Measurements from ENCODE around the gene NUP43.
"Not testable (repeated sequence)": the region's sequence is repeated elsewhere in the genome, so short reads cannot be mapped to it uniquely, and the experiment has no call there.

The NUP43 gene

DNA sequence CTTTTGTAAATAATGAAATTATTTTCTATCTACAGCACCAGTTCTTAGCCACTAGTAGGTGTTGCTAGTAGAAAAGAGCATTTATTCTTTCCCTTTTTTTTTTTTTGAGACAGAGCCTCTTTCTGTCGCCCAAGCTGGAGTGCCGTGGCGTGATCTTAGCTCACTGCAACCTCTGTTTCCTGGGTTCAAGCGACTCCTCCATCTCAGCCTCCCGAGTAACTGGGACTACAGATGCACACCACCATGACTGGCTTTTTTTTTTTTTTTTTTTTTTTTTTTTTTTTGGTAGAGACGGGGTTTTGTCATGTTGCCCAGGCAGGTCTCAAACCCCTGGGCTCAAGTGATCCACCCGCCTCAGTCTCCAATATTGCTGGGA is 9.9 kb upstream of the NUP43 start:
- Histone ChIP-seq H3F3A (ENCODE audit: insufficient read depth, low read length) (no peaks in the 10 kb centered on the region; the same call in 1 of the 2 replicates), H3K4me3 (ENCODE audit: low read depth, low read length, poor library complexity, severe bottlenecking) (no peak overlapping the region), H3K27ac (ENCODE audit: low read depth, low read length, poor library complexity, severe bottlenecking) (no peak overlapping the region), H3K27me3 (ENCODE audit: insufficient read depth, low read length) (no peaks in the 10 kb centered on the region), H3K9ac (ENCODE audit: low read length) (no peak overlapping the region), H2AFZ (ENCODE audit: low read length) (no peak overlapping the region), H3K4me2 (ENCODE audit: low read length) (no peak overlapping the region), H3K36me3 (ENCODE audit: insufficient read depth, low read length) (peaks cover 38% of the 10 kb centered on the region), H3K9me3 (ENCODE audit: low read length) (no peaks in the 10 kb centered on the region), H4K20me1 (ENCODE audit: insufficient read depth, low read length) (0 out of 2 replicates have a peak, but pooled peaks cover 5% of the 10 kb centered on the region), H3K79me2 (ENCODE audit: insufficient read depth, low read length) (peaks cover 88% of the 10 kb centered on the region), H3K4me1 (ENCODE audit: insufficient read depth, low read length, severe bottlenecking) (peaks cover 45% of the 10 kb centered on the region), H3K9me2 (ENCODE audit: low read depth, low read length) (no peaks in the 10 kb centered on the region)
- TF ChIP-seq, protein P1, sequence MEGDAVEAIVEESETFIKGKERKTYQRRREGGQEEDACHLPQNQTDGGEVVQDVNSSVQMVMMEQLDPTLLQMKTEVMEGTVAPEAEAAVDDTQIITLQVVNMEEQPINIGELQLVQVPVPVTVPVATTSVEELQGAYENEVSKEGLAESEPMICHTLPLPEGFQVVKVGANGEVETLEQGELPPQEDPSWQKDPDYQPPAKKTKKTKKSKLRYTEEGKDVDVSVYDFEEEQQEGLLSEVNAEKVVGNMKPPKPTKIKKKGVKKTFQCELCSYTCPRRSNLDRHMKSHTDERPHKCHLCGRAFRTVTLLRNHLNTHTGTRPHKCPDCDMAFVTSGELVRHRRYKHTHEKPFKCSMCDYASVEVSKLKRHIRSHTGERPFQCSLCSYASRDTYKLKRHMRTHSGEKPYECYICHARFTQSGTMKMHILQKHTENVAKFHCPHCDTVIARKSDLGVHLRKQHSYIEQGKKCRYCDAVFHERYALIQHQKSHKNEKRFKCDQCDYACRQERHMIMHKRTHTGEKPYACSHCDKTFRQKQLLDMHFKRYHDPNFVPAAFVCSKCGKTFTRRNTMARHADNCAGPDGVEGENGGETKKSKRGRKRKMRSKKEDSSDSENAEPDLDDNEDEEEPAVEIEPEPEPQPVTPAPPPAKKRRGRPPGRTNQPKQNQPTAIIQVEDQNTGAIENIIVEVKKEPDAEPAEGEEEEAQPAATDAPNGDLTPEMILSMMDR (IDR thresholded peaks at IDR 0.05; ENCODE audit: low read length) = no peak
- TF ChIP-seq EZH2 (IDR thresholded peaks at IDR 0.05; ENCODE audit: borderline replicate concordance, low read length) = no peak

DNA sequence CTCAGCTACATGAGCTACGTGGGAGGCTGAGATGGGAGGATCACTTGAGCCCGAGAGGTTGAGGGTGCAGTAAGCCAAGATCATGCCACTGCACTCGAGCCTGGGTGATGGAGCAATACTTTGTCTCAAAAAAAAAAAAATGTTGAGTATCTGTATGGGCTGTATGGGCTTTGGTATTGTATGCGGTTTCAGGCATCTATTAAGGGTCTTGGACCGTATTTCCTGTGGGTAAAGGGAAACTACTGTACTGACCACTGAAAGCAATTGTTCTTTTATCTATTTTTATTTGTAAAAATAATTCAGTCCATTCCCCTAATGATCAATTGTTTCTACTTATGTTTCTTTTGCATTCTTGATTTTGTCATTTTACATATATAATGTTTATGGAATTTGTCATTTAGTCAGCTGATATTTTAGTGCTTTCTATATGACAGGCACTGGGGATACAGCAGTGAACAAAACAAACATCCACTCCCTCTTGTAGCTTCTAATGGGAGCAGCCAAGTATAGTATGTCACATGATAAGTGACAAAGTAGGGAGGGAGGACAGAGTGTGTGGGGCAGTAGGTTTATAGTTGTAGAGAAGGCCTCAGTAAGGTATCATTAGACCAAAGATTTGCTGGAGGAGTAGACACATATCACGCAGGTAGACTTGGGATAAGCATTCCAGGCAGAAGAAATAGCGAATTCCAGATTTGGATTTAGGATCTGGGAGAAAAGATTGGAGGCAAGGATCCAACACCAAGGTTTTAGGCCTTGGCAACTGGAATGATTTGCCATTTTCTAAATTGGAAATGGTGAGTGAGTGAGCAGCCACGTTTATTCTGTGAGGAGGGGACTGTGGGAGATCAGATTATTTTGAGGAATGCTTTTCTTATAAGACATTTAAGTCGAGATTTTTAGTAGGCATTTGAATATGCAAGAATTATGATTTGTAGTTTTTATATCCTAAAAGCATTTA is 9.3 kb upstream of the NUP43 start:
- Histone ChIP-seq H2AFZ (ENCODE audit: low read length) (no peak overlapping the region), H3K4me3 (ENCODE audit: low read depth, low read length, poor library complexity, severe bottlenecking) (no peak overlapping the region), H3F3A (ENCODE audit: insufficient read depth, low read length) (no peaks in the 10 kb centered on the region; the same call in 1 of the 2 replicates), H3K27ac (ENCODE audit: low read depth, low read length, poor library complexity, severe bottlenecking) (peak overlapping the region; percentile 42), H3K9me3 (ENCODE audit: low read length) (no peaks in the 10 kb centered on the region), H3K9ac (ENCODE audit: low read length) (no peak overlapping the region), H3K27me3 (ENCODE audit: insufficient read depth, low read length) (no peaks in the 10 kb centered on the region), H3K4me2 (ENCODE audit: low read length) (no peak overlapping the region; the same call in 1 of the 2 replicates), H3K79me2 (ENCODE audit: insufficient read depth, low read length) (peaks cover 89% of the 10 kb centered on the region), H4K20me1 (ENCODE audit: insufficient read depth, low read length) (0 out of 2 replicates have a peak, but pooled peaks cover 5% of the 10 kb centered on the region), H3K9me2 (ENCODE audit: low read depth, low read length) (no peaks in the 10 kb centered on the region), H3K36me3 (ENCODE audit: insufficient read depth, low read length) (peaks cover 37% of the 10 kb centered on the region), H3K4me1 (ENCODE audit: insufficient read depth, low read length, severe bottlenecking) (peaks cover 47% of the 10 kb centered on the region)
- TF ChIP-seq EZH2 (IDR thresholded peaks at IDR 0.05; ENCODE audit: borderline replicate concordance, low read length) = no peak
- TF ChIP-seq, protein P1 (IDR thresholded peaks at IDR 0.05; ENCODE audit: low read length) = no peak

DNA sequence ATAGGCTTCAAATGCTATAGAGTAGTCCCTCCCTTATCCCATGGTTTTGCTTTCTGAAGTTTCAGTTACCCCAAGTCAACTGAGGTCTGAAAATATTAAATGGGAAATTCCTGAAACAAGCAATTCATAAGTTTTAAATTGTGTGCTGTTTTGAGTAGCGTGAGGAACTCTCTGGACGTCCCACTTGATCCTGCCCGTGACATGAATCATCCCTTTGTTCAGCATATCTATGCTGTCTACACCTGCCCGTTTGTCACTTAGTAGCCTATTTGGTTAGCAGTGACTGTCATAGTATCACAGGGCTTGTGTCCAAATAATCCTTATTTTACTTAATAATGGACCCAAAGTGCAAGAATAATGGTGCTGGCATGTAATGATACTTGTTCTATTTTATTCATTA is 8.2 kb upstream of the NUP43 start:
- TF ChIP-seq, protein P1 (IDR thresholded peaks at IDR 0.05; ENCODE audit: low read length) = no peak
- TF ChIP-seq EZH2 (IDR thresholded peaks at IDR 0.05; ENCODE audit: borderline replicate concordance, low read length) = no peak
- no peak overlapping the region for H3K4me3 ChIP-seq (ENCODE audit: low read depth, low read length, poor library complexity, severe bottlenecking)
- no peak overlapping the region for H3K4me2 ChIP-seq (ENCODE audit: low read length)

DNA sequence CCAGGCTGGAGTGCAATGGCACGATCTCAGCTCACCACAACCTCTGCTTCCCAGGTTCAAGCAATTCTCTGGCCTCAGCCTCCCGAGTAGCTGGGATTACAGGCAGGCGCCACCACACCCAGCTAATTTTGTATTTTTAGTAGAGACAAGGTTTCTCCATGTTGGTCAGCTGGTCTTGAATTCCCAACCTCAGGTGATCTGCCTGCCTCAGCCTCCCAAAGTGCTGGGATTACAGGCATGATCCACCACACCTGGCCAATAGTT is 7.0 kb upstream of the NUP43 start:
- H3K4me2 ChIP-seq (ENCODE audit: low read length); H3K27ac ChIP-seq (ENCODE audit: low read depth, low read length, poor library complexity, severe bottlenecking); H2AFZ ChIP-seq (ENCODE audit: low read length); H3K9me2 ChIP-seq (ENCODE audit: low read depth, low read length); H3F3A ChIP-seq (ENCODE audit: insufficient read depth, low read length); H4K20me1 ChIP-seq (ENCODE audit: insufficient read depth, low read length); H3K4me3 ChIP-seq (ENCODE audit: low read depth, low read length, poor library complexity, severe bottlenecking); H3K9me3 ChIP-seq (ENCODE audit: low read length); H3K27me3 ChIP-seq (ENCODE audit: insufficient read depth, low read length); H3K9ac ChIP-seq (ENCODE audit: low read length): not testable (repeated sequence)
- peaks cover 54% of the 10 kb centered on the region for H3K4me1 ChIP-seq (ENCODE audit: insufficient read depth, low read length, severe bottlenecking)
- peaks cover 78% of the 10 kb centered on the region for H3K79me2 ChIP-seq (ENCODE audit: insufficient read depth, low read length)
- H3K36me3 ChIP-seq (ENCODE audit: insufficient read depth, low read length) = peaks cover 15% of the 10 kb centered on the region

More for the DNA sequence above, 8.2 kb upstream of the NUP43 start:
- H3F3A ChIP-seq (ENCODE audit: insufficient read depth, low read length) = no peaks in the 10 kb centered on the region
- H3K9me3 ChIP-seq (ENCODE audit: low read length) = no peaks in the 10 kb centered on the region
- H3K27ac ChIP-seq (ENCODE audit: low read depth, low read length, poor library complexity, severe bottlenecking) = no peak overlapping the region
- H3K27me3 ChIP-seq (ENCODE audit: insufficient read depth, low read length) = no peaks in the 10 kb centered on the region
- H3K4me1 ChIP-seq (ENCODE audit: insufficient read depth, low read length, severe bottlenecking) = peaks cover 50% of the 10 kb centered on the region
- H3K36me3 ChIP-seq (ENCODE audit: insufficient read depth, low read length) = peaks cover 26% of the 10 kb centered on the region
- H4K20me1 ChIP-seq (ENCODE audit: insufficient read depth, low read length) = 0 out of 2 replicates have a peak, but pooled peaks cover 5% of the 10 kb centered on the region
- H3K9ac ChIP-seq (ENCODE audit: low read length) = no peak overlapping the region
- H2AFZ ChIP-seq (ENCODE audit: low read length) = no peak overlapping the region
- H3K79me2 ChIP-seq (ENCODE audit: insufficient read depth, low read length) = peaks cover 87% of the 10 kb centered on the region
- no peaks in the 10 kb centered on the region for H3K9me2 ChIP-seq (ENCODE audit: low read depth, low read length)

All from OCI-LY1 (cell line).